Prostate gland (tissue), 2 donors: ENCODE data around the gene RRAS. TPM values are rescaled to one million over a fixed set of nuclear protein-coding genes. Genes with fewer than 3 reads are reported as not detected.

Experiments used
- DNase-seq: peaks from one replicate; pipeline ENCODE4 v3.0.0-alpha.2; 2019; ENCODE audit warnings: low spot score
- H3K27ac ChIP-seq, 2 donors: fragments of 200-600 bp; sonication (generic); 2 replicates each; pipeline ENCODE4 v1.5.1; 2017 to 2019
- H3K27me3 ChIP-seq: fragments of 200-600 bp; sonication (generic); replicated peaks from 2 replicates; pipeline ENCODE4 v1.5.1; 2019; ENCODE audit not compliant: insufficient read depth
- H3K36me3 ChIP-seq, 2 donors: fragments of 200-600 bp; sonication (generic); 1 replicate in 1 of 2; 2 replicates in 1 of 2; pipeline versions ENCODE4 v1.5.1 to v1.8.1; 2017 to 2019
- H3K4me1 ChIP-seq: fragments of 200-600 bp; sonication (generic); replicated peaks from 2 replicates; pipeline ENCODE4 v1.5.1; 2019
- H3K4me3 ChIP-seq, 2 donors: fragments of 200-600 bp; sonication (generic); 2 replicates each; pipeline ENCODE4 v1.5.1; 2017 to 2019
- H3K9me3 ChIP-seq: fragments of 200-600 bp; sonication (generic); 2 replicates; pipeline ENCODE4 v1.5.1; 2017
- POLR2A ChIP-seq: fragments of 450-650 bp; IDR thresholded peaks from one replicate; pipeline ENCODE4 v1.6.1; 2016; ENCODE audit warnings: antibody characterized with exemption, mild to moderate bottlenecking
- POLR2AphosphoS5 ChIP-seq: sonication (generic); formaldehyde crosslinking; IDR thresholded peaks from one replicate; pipeline ENCODE4 v1.6.1; 2017; ENCODE audit warnings: antibody characterized with exemption
- WGBS: methylation state at CpG from one replicate; pipeline ENCODE4 v1.1.5; 2018; 5-methylcytosine and 5-hydroxymethylcytosine counted together
- intact Hi-C: fragments of 100-400 bp; cut with DNase I; formaldehyde crosslinking; loops from one replicate; pipeline ENCODE4 v1.14.2; 2022
- total RNA-seq, 2 donors: library from RNA; depleted of rRNA; stranded (reverse); fragments of >200 nt; gene quantifications; one replicate each; pipeline ENCODE4 v1.1.0, GENCODE V29; 2016
- TF ChIP-seq, protein P1 (sequence below), 4 experiments: fragments of 200-600 bp in 2 of 4; fragments of 450-650 bp in 2 of 4; sonication (generic) in 2 of 4; IDR thresholded peaks; 1 replicate in 3 of 4; 2 replicates in 1 of 4; pipeline ENCODE4 v1.5.1; 2016 to 2019; ENCODE audit warnings: antibody characterized with exemption in 4 of 4, mild to moderate bottlenecking in 2 of 4, moderate library complexity in 2 of 4

RRAS gene
- total RNA-seq, 2 donors from 2014 or later: 59.1 to 72.3 TPM

DNA sequence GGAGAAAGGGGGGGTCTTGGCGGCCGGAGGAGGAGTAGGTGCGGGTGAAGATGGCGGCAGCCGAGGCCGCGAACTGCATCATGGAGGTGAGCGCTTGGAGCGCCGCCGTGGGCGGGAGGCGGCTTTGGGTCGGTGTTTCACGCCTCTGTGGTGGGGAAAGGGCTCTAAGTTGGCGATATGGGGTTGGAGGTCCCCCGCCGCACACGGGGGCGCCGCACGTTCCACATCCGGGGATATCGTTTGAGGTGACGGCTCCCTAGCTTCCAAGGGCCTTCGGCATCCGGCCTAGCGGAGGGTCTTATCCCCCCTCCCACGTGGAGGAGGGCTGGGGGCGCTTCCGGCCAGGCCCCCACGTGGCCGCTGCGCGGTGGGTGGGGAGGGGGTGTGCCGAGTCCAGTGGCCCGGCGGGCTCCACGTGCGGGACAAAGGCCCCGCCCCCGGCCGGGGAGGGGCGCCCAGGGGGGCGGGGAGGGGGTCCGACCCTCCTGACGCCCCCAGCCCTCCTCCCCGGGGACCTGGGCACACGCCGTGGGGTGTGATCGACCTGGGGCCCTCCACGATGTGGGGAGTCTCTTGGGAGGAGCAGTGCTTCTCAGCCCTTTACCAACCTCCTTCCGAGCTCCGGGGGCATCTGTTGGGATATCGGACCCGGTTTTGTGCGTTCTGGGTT lies 37.4 kb upstream of the RRAS start, which contains the start of gene PRMT1:
TSS of gene PRMT1 (plus strand) at position 41 of the 670 bp plus-strand sequence. CDS start at position 51, 10 bp downstream.
- Histone ChIP-seq H3K4me3 (peak within 1 kb of the TSS; percentile 66 to 92), H3K9me3 (no peaks in the 10 kb centered on the region), H3K27me3 (no peaks in the 10 kb centered on the region), H3K4me1 (peaks cover 11% of the 10 kb centered on the region), H3K36me3 (peaks cover 6 to 7% of the 10 kb centered on the region in 2 donors), H3K27ac (peak within 1 kb of the TSS; percentile 83 to 93)
- WGBS: under 1% methylated on average over 56 of the region's 57 CpGs
- no peak for DNase-seq
- intact Hi-C loops: loop anchor here (2.0 to 5.0 kb wide), 3 partner anchors 35 to 90 kb away; partner anchors contain the start of genes AP2A1, PRR12 and SCAF1
- TF ChIP-seq, protein P1, sequence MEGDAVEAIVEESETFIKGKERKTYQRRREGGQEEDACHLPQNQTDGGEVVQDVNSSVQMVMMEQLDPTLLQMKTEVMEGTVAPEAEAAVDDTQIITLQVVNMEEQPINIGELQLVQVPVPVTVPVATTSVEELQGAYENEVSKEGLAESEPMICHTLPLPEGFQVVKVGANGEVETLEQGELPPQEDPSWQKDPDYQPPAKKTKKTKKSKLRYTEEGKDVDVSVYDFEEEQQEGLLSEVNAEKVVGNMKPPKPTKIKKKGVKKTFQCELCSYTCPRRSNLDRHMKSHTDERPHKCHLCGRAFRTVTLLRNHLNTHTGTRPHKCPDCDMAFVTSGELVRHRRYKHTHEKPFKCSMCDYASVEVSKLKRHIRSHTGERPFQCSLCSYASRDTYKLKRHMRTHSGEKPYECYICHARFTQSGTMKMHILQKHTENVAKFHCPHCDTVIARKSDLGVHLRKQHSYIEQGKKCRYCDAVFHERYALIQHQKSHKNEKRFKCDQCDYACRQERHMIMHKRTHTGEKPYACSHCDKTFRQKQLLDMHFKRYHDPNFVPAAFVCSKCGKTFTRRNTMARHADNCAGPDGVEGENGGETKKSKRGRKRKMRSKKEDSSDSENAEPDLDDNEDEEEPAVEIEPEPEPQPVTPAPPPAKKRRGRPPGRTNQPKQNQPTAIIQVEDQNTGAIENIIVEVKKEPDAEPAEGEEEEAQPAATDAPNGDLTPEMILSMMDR (IDR thresholded peaks at IDR 0.05): no peak
- TF ChIP-seq POLR2A: peak; percentile 91

DNA sequence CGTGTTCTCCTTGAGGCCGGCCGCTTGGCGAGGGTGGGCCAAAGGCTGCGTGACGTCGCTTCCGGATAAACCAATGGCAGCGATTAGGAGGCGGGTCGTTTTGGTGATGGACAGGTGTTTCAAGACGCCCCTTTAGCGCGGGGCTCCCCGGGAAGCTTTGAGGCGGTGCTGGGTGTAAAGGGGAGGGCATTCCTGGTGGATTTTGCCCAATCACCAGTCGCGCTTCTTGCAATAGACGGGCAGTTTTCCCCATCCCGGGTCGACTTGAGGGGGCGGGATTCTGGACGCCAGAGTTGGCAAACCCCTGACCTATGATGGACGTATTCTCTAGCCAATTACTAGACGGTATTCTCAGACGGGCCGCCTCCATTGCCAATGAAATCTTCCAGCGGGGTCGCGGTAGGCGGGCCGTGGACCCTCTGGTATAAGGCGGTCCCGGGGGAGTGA lies 36.9 kb upstream of the RRAS start:
- TF ChIP-seq POLR2A: no peak
- TF ChIP-seq POLR2AphosphoS5: peak; percentile 91

DNA sequence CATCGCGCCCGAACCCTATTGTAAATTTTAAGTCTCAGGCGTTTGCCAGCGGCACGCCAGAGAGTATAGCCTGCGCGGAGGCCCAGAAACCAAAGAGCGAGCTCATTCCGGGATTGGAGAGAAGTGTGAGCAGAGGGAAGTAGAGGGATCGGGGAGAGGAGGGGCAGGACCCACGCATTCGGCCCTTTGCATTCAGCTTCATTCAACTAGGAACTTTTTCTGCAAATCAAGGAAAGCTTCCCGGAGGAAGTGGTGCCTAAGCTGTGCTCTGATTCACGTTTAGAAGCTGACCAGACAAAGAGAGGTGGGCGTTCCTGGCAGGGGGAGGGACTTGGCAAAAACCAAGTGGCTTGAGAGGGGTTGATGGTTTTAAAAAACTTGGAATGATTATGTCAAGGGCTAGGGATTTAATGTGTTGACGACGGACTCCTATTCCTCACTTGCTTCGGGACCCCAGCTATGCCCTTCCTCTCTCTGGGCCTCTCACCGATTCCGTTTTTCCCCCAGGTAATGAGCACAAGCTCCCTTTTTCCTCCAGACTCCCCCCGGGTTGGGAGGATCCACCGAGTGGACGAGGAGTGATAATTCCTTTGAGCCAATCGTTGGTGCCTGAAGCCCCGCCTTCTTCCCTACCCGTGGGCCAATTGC lies 36.3 kb upstream of the RRAS start:
- peaks cover 11% of the 10 kb centered on the region for H3K4me1 ChIP-seq
- H3K9me3 ChIP-seq: no peaks in the 10 kb centered on the region
- intact Hi-C loops: loop anchor here (2.0 to 5.0 kb wide), 3 partner anchors 33 to 91 kb away; partner anchors contain the start of genes AP2A1, PRR12 and SCAF1
- peak; percentile 75 for DNase-seq
- no peaks in the 10 kb centered on the region for H3K36me3 ChIP-seq
- H3K27ac ChIP-seq: peak overlapping the region; percentile 81 to 92
- TF ChIP-seq, protein P1 (IDR thresholded peaks at IDR 0.05): peak in 1 of 4 experiments; percentile 24
- TF ChIP-seq POLR2AphosphoS5 (no peak), POLR2A (no peak)
- H3K4me3 ChIP-seq: peak overlapping the region; percentile 6 to 23
- WGBS: 4% methylated on average over 27 of the region's 27 CpGs
- no peaks in the 10 kb centered on the region for H3K27me3 ChIP-seq

More for the DNA sequence above, 36.9 kb upstream of the RRAS start:
- WGBS: 0% methylated on average over 26 of the region's 34 CpGs
- Histone ChIP-seq H3K4me1 (peaks cover 11% of the 10 kb centered on the region), H3K36me3 (peaks cover under 1 to 1% of the 10 kb centered on the region in 2 donors), H3K27me3 (no peaks in the 10 kb centered on the region), H3K27ac (peak overlapping the region; percentile 83 to 93), H3K4me3 (peak overlapping the region; percentile 66 to 92), H3K9me3 (no peaks in the 10 kb centered on the region)
- peak; percentile 100 for DNase-seq
- intact Hi-C loops: loop anchor here (2.0 to 5.0 kb wide), 3 partner anchors 34 to 90 kb away; partner anchors contain the start of genes AP2A1, PRR12 and SCAF1

DNA sequence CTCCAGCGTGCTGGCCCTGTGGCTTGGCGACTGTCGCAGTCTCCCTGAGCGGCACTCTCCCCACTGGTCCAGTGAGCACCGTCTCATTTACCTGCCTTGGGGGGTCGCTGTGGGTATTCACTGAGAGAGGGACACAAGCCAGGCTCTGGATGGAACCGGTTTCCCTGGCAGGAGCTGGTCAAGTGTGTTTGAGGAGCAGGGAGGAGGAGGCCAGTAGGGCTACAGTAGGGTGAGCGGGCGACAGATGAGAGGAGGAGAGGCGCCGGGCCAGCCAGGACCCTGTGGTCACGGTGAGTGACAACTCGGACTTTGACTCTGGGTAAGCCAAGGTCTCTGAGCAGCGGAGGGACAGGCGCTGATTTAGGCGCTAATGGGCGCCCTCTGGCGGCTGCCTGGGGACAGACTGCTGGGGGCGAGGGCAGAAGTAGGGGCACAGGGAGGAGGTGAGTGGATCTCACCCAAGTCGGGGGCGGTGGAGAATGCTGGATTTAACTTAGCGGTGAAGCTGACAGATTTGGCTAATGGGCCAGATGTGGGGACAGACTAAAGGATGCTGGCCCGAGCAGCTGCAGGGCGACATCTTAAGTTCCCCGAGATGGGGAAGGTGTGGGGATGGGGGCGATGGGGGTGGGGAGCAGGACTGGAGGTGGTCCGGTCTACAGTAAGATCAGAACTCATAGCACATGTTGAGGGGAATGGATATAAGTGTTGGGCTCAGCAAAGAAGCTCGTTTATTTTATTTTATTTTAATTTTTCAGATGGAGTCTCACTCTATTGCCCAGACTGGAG lies 32.4 kb upstream of the RRAS start:
- Histone ChIP-seq H3K4me1 (no peaks in the 10 kb centered on the region), H3K9me3 (no peaks in the 10 kb centered on the region), H3K36me3 (no peaks in the 10 kb centered on the region), H3K4me3 (no peak overlapping the region), H3K27me3 (no peaks in the 10 kb centered on the region), H3K27ac (peak overlapping the region; percentile 20 to 56)
- 26% methylated on average over 28 of the region's 28 CpGs for WGBS
- intact Hi-C loops: no loop called here
- TF ChIP-seq, protein P1 (IDR thresholded peaks at IDR 0.05): peak; percentile 68 to 80 (median 72)
- TF ChIP-seq POLR2A (no peak), POLR2AphosphoS5 (peak; percentile 54)
- peak; percentile 59 for DNase-seq

DNA sequence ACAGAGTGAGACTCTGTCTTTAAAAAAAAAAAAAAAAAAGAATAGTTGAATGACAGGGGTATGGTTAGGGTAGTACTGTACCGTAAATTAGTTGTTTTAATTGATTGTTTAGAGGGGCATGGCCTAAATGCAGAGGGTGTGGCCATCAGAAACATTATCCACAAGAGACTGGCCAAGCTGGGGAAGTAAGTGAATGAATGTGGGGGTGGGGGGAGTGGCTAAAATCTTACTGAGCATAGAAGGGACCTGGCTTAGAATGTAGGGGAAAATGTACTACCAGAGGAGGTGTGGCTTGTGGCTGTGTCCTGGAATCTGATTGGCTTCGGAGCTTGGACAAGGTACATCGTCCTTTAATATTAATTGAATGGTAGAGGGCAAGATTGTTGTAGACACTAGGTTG lies 29.6 kb upstream of the RRAS start:
- DNase-seq: no peak
- Histone ChIP-seq H3K27me3 (no peaks in the 10 kb centered on the region), H3K4me3 (no peak overlapping the region), H3K27ac (no peak overlapping the region), H3K9me3 (no peaks in the 10 kb centered on the region), H3K4me1 (peaks cover 13% of the 10 kb centered on the region), H3K36me3 (no peaks in the 10 kb centered on the region)
- WGBS: 91% methylated on average over 3 of the region's 3 CpGs
- TF ChIP-seq POLR2A (no peak), POLR2AphosphoS5 (no peak)
- TF ChIP-seq, protein P1 (IDR thresholded peaks at IDR 0.05): no peak
- intact Hi-C loops: no loop called here
